GM18909 (cell line): ENCODE results near the gene LCE5A.
"Not testable (repeated sequence)": the region's sequence is repeated elsewhere in the genome, so short reads cannot be mapped to it uniquely, and the experiment has no call there.

Experiments used
- ATAC-seq: cut with Tn5 transposase; IDR thresholded peaks from one replicate; pipeline ENCODE4 v1.9.1; 2021; ENCODE audit warnings: mild to moderate bottlenecking; ENCODE audit not compliant: unreplicated experiment, poor library complexity

The LCE5A gene, protein sequence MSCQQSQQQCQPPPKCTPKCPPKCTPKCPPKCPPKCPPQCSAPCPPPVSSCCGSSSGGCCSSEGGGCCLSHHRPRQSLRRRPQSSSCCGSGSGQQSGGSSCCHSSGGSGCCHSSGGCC

GRCh38 chr1:152510503-152510902 lies at the start of gene LCE5A:
TSS of gene LCE5A (plus strand) at chr1:152510803. CDS start at chr1:152511535, 732 bp downstream.
- no peak for ATAC-seq

- ATAC-seq = no peak
Observed at GRCh38 chr1:152461544-152461943, 49.1 kb upstream of the LCE5A start.

DNA sequence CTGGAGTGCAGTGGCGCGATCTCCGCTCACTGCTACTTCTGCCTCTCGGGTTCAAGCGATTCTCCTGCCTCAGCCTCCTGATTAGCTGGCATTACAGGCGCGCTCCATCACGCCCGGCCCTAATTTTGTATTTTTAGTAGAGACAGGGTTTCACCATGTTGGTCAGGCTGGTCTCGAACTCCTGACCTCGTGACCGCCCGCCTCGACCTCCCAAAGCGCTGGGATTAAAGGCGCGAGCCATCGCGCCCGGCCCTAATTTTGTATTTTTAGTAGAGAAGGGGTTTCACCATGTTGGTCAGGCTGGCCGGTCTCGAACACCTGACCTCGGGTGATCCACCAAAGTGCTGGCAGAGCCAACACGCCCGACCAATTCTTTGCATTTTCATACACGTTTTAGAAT lies 48.0 kb upstream of the LCE5A start:
- ATAC-seq = no peak

- ATAC-seq = no peak
Observed at GRCh38 chr1:152466217-152466616, 44.4 kb upstream of the LCE5A start.

DNA sequence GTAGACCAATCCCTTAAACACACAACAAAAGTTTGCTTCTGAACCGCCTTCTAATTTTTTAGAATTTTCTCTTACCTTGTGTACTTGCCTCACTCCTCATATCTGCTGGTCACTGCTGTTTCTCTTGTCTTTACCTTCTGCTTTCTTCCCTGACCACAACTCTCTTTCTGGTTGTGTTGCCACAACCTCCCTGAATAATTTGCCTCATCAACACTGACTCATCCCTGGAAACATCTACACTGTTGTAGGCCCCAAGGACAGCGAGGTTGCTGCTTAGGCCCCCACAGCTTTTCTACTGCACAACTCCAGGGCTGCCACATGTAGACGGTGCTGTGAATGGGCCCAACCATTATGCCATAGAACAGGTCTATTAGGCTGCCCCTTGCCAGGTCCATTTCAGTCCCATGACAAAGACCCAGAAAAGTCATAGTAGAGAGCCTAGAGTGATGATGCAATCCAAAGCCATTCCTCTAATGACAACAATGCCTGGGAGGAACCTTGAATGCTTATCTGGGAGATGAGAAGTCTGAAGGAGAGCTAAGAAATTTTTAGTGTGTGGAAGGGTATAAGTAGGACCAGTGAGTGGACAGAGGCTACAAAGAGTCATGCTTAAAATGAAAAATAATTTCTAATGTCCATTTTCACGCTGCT lies 36.6 kb upstream of the LCE5A start:
- ATAC-seq = no peak

DNA sequence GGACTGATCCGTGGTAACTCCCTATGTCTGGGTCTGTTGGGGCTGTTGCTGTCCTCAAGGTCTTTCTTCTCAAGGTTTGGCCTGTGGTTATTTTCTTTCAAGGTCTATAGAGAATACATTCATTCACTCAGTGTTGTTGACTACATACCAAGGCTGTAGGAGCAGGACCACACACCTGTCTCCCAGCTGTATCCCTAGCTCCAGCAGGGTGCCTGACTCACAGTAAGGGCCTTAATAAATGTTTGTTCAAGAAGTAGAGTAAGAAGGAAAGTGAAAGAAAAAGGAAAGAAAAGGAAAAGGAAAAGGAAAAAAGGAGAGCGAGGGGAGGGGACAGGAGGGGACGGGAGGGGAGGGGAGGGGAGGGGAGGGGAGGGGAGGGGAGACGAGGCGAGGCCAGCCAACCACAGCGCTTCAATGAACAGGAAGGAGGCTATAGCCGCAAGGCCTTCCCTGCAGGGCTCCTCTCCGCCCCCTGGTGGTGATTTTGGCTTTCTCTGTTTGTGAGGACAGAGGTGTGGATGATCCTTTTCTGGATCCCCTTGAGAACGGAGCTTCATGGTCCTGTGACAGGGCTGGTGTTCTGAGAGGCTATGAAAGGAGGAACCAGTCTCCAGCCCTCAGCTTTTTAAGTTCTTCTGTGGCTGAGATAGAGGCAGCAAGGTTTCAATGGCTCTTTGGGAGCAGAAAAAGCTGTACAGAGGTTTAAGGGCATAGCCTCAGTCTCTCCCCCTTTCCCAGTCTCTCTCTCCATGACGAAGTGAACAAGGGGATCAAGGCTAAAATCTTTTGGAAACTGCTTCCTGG lies 30.6 kb upstream of the LCE5A start:
- ATAC-seq = no peak

DNA sequence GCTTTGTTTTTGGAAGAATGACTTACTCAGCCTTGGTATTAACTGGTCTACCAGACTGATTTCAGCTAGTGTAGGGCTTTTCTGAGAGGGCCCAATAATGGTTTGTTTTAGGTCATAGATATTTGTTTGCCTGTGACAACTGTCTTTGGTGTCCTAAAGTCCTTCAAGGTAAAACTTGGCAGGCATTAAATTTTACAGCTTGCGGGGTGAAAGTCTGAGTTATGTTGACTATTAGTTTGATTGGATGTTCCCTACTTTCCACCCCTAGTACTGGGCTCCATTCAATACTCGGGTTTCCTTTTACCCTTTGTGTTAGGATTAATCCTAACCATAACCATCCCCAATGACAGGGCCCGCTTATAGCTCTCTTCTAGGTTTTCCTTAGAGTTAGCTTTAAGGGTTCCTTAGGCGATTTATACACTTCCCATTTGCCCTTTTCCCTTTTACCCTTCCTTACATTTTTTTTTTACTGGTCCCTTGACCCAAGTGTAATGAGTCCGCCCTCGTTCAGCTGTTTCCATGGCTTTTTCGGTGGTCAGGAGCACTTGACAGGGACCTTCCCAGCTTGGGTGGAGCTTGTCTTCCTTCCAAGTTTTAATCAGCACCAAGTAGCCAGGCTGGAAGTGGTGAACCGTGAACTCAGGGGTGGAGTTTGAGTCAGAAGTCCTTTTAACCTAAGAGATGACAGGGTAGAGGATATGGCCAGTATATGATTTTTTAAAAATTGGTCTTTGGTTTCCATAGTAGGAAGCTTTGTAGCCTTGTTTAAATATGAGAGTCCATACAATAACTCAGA lies 28.5 kb upstream of the LCE5A start:
- no peak for ATAC-seq

- ATAC-seq = no peak
Observed at GRCh38 chr1:152486400-152487006, 24.1 kb upstream of the LCE5A start.

DNA sequence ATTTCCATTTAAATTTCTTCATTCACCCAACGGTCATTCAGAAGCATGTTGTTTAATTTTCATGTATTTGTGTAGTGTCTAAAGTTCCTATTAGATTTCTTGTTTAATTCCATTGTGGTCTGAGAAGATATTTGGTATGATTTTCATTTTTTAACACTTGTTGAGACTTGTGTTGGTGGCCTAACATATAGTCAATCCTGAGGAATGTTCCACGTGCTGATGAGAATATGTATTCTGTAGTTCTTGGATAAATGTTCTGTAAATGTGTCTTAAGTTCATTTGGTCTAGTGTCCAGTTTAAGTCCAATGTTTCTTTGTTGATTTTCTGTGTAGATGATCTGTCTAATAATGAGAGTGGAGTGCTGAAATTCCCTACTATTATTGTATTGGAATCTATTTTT lies 22.7 kb upstream of the LCE5A start:
- no peak for ATAC-seq

DNA sequence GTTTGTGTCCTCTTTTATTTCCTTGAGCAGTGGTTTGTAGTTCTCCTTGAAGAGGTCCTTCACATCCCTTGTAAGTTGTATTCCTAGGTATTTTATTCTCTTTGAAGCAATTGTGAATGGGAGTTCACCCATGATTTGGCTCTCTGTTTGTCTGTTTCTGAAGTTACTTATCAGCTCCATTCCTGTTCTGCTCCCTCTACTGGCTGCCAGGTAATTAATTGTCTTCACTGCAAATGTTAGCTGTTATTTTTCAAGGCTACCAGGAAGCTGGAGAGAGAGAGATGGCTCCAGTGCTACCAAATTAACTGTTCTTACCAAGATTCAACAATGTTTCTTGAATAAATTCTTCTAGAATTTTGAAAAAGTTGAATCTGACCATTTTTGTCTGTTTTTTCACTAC lies 19.1 kb upstream of the LCE5A start:
- ATAC-seq = not testable (repeated sequence)

DNA sequence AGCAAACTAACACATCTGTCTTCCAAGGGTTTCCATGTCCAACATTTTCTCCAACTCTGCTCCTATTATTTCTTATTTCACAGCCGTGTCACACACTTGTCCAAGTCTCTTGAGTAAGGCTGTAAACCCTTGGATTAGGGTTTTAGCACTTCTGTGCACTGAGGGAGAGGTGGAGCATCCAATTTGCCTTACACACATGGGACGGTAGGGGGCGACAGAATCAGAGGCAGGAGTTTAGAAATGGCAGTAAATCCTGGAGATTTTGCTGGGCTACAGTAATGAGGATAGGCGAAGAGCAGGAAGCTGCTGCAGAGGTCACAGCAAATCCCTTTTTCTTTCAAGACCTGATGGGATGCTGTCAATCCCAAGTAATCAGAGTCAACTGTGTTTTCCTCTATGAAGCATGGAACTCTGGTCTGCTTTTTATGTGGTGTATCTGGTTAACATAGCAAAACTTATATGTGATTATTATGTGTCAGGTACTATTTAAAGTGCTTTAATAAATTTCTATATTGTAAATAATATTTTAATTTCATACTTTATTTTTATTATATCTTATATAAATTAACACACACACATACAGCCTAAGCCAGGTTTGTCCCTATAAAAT lies 15.4 kb upstream of the LCE5A start:
- ATAC-seq = no peak

DNA sequence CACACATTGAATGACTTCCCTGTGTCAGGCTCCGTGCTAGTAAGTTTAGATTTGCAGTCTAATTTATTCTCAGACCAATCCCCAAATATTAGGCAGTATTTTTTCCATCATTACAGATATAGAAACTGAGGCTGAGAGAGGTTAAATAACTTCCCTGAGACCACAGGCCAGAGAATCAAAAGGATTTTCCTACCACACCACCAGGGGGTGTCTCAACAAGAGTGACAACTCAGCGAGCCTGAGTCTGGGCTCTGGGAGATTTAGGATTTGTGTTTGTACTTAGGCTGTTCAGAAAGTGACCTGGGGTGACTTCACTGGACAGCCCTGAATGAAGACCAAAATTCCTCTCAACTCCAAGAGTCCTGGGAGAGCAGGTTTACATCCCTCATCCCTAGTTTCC lies 13.3 kb upstream of the LCE5A start:
- no peak for ATAC-seq

DNA sequence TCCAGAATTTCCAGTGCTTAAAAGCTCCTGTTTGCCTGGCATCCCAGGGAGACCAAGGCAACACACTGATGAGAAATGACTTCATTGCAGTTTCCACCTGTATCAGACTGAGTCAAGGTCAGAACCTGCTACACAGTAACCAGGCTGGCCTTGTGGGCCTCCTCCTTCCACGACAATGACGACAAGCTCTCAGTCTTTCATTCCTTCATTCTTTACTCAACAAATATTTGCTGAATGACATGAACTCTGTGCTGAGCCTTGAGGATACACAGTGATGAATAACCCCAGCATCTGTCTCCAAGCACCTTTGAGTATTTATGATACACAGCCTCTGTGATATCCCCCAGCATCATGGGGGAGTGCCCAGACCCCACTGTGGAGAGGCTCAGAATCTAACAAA lies 8.9 kb upstream of the LCE5A start:
- no peak for ATAC-seq

DNA sequence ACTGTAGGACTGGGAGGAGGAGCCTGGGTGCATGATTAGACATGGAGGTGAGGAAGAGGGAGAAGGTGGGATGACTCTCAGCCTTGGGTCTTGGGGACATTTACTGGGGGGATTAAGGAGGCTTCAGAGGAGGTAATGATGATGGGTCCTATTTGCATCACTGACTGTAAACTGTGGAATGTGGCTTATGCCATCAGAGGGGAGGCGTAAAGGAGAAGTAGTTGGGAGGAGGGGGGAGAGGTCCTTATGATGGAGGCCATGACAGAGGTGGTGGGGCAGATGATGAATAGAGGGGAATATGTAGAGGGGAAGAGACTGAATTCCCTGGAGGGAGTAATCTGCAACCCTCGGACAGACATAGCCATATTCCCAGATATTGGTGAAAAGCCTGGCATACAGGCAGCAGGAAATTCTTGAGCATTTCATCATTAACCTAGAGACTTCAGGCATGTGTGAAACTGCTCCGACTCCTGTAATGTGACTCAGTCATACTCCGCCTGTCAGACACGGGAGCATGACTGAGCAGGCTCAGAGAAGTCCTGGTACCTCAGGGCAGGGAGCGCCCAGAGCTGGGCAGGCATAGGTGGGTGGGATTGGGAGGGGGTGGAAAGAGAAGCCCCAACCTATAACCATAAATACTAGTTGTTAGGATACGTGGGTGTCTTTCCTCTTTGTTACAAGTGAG lies 8.0 kb upstream of the LCE5A start:
- no peak for ATAC-seq

DNA sequence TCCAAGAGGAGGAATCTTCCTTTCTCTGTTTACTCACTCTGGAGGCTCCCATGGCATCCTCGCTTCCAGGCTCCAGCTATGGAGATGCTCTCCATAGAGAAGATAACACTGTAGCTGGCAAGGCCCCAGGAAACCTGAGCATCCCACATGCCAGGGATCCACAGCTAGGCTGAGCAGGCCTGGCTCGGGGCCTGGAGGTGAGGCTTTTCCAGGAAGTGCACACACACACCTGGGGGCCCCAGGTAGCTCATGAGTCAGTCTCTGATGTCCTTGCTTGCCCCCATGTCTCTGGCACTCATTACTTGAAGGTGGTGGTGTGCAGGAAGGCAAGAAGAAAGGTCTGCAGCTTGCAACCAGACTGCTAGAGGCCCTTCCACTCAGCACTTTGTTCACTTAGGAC lies 5.5 kb upstream of the LCE5A start:
- no peak for ATAC-seq

DNA sequence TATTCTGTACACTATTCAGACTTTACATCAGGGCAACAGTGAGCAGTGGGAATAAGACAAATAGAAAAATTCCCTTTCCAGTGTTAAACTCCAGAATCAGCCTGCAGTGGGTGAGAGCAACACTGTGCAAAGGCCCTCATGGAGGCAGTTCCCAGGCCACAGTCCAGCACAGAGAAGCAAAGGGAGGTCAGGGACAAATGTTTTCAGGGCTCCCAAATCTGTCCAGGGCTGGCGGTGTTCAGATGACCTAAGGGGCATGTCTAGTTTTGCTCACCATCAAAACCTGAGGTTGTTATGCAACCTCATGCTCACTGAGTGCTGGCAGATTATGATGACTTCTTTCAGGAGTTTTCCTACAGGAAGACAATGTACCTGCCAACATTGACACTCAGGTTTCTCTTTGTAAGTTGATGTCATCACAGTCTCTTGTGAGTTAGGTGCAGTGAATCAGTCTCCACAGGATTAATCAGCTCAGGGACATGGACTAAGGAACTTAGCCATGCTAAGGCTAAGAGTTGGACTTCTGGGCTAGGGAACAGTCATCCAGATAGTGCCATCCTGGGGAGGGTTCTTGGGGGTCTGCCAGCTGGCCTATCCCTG lies 3.6 kb upstream of the LCE5A start:
- ATAC-seq = no peak

GRCh38 chr1:152511596-152511995 lies 993 bp downstream of the LCE5A start:
- no peak for ATAC-seq

GRCh38 chr1:152513081-152513480 lies 2.5 kb downstream of the LCE5A start:
- no peak for ATAC-seq
